Erythroblast (primary cell): ENCODE data around the gene PUS10.
"Not testable (repeated sequence)": the region's sequence is repeated elsewhere in the genome, so short reads cannot be mapped to it uniquely, and the experiment has no call there.

ENCODE experiments used
- DNase-seq, 2 experiments: peaks; one replicate each; lab custom pipeline; 2025; lab: John Stamatoyannopoulos, UW
- GATA1 ChIP-seq: IDR thresholded peaks from 2 replicates; pipeline ENCODE4 v1.6.1; 2011; ENCODE audit warnings: low read depth, mild to moderate bottlenecking, control low read depth, low read length, moderate library complexity
- POLR2A ChIP-seq: IDR thresholded peaks from 2 replicates; pipeline ENCODE4 v1.6.1; 2011; ENCODE audit warnings: mild to moderate bottlenecking, low read length

PUS10 gene

GRCh38 chr2:60906395-60906794 lies 111.7 kb downstream of the PUS10 start:
- DNase-seq: no peak
- TF ChIP-seq POLR2A (no peak), GATA1 (no peak)

- DNase-seq: not testable (repeated sequence)
Measured at GRCh38 chr2:60905867-60906266, 112.2 kb downstream of the PUS10 start.

GRCh38 chr2:60901296-60901695 lies 116.8 kb downstream of the PUS10 start:
- DNase-seq: not testable (repeated sequence)

- TF ChIP-seq POLR2A (no peak), GATA1 (no peak)
- no peak for DNase-seq
Measured at GRCh38 chr2:60899892-60900249, 118.2 kb downstream of the PUS10 start.

- DNase-seq: no peak
- no peak for TF ChIP-seq GATA1
- TF ChIP-seq POLR2A: no peak
Measured at GRCh38 chr2:60899230-60899891, 118.7 kb downstream of the PUS10 start.

GRCh38 chr2:60898567-60898966 lies 119.5 kb downstream of the PUS10 start:
- peak in 1 of 2 experiments; percentile 5 for DNase-seq
- TF ChIP-seq GATA1 (no peak), POLR2A (no peak)
